Fibroblast of lung (primary cell): ENCODE results near the gene OR10G6.
"Not testable (repeated sequence)": the region's sequence is repeated elsewhere in the genome, so short reads cannot be mapped to it uniquely, and the experiment has no call there.

Experiments used
- EZH2 ChIP-seq: IDR thresholded peaks from 2 replicates; pipeline ENCODE4 v1.5.1; 2012; ENCODE audit warnings: low read length, control low read depth, mild to moderate bottlenecking; ENCODE audit errors: missing control alignments
- TF ChIP-seq, protein P1 (sequence below), 2 donors: IDR thresholded peaks in 1 of 2; conservative IDR thresholded peaks in 1 of 2; 1 replicate in 1 of 2; 2 replicates in 1 of 2; pipeline ENCODE4 v1.5.1; 2011 to 2012; ENCODE audit warnings: low read length in 2 of 2, control low read depth in 1 of 2, inconsistent platforms in 1 of 2, low read depth in 1 of 2, mild to moderate bottlenecking in 1 of 2

GRCh38 chr11:124015837-124016236 is 20.9 kb upstream of the OR10G6 start:
- TF ChIP-seq, protein P1, sequence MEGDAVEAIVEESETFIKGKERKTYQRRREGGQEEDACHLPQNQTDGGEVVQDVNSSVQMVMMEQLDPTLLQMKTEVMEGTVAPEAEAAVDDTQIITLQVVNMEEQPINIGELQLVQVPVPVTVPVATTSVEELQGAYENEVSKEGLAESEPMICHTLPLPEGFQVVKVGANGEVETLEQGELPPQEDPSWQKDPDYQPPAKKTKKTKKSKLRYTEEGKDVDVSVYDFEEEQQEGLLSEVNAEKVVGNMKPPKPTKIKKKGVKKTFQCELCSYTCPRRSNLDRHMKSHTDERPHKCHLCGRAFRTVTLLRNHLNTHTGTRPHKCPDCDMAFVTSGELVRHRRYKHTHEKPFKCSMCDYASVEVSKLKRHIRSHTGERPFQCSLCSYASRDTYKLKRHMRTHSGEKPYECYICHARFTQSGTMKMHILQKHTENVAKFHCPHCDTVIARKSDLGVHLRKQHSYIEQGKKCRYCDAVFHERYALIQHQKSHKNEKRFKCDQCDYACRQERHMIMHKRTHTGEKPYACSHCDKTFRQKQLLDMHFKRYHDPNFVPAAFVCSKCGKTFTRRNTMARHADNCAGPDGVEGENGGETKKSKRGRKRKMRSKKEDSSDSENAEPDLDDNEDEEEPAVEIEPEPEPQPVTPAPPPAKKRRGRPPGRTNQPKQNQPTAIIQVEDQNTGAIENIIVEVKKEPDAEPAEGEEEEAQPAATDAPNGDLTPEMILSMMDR (conservative IDR thresholded peaks at IDR 0.05 in 1 of 2, IDR thresholded peaks at IDR 0.05 in 1 of 2; ENCODE audit: low read depth in 1 of 2, low read length in 2 of 2) = not testable (repeated sequence)
- TF ChIP-seq EZH2 = not testable (repeated sequence)
